Mammary epithelial cell (primary cell): ENCODE results near the gene NRSN2.

Source experiments
- CTCF ChIP-seq, 2 donors: IDR thresholded peaks in 1 of 2; conservative IDR thresholded peaks in 1 of 2; 2 replicates each; pipeline ENCODE4 v1.5.1; 2011 to 2012; ENCODE audit warnings: inconsistent platforms in 2 of 2, low read length in 2 of 2, mild to moderate bottlenecking in 2 of 2, control low read depth in 1 of 2, low read depth in 1 of 2; ENCODE audit not compliant: insufficient read depth in 1 of 2; ENCODE audit errors: extremely low read depth in 1 of 2
- EZH2 ChIP-seq: IDR thresholded peaks from 2 replicates; pipeline ENCODE4 v1.6.1; 2012; ENCODE audit warnings: low read length, inconsistent platforms, borderline replicate concordance

- TF ChIP-seq CTCF (conservative IDR thresholded peaks at IDR 0.05 in 1 of 2, IDR thresholded peaks at IDR 0.05 in 1 of 2; ENCODE audit: extremely low read depth in 1 of 2, insufficient read depth in 1 of 2, low read depth in 1 of 2, low read length in 2 of 2) (no peak), EZH2 (no peak)
Observed at GRCh38 chr20:343107-343506, 3.8 kb upstream of the NRSN2 start.
